Sigmoid colon (tissue), 7 donors: ENCODE results near the gene FAM53C. TPM values are rescaled to one million over a fixed set of nuclear protein-coding genes. Genes with fewer than 3 reads are reported as not detected.

Experiments used
- DNase-seq: peaks from one replicate; pipeline ENCODE4 v3.0.0-alpha.2; 2019
- H3K27ac ChIP-seq, 4 donors: fragments of 200-600 bp; sonication (generic); one replicate each; pipeline ENCODE4 v1.5.1; 2016 to 2019; ENCODE audit warnings: mild to moderate bottlenecking in 1 of 4
- H3K27me3 ChIP-seq, 3 donors: fragments of 200-600 bp; sonication (generic); one replicate each; pipeline ENCODE4 v1.5.1; 2019; ENCODE audit warnings: mild to moderate bottlenecking in 1 of 3
- H3K36me3 ChIP-seq, 4 donors: fragments of 200-600 bp; sonication (generic); one replicate each; pipeline ENCODE4 v1.5.1; 2016 to 2019
- H3K4me1 ChIP-seq, 4 donors: fragments of 200-600 bp; sonication (generic); one replicate each; pipeline ENCODE4 v1.5.1; 2017 to 2019
- H3K4me3 ChIP-seq, 4 donors: fragments of 200-600 bp; sonication (generic); one replicate each; pipeline ENCODE4 v1.5.1; 2017 to 2019; ENCODE audit warnings: mild to moderate bottlenecking in 2 of 4, moderate library complexity in 1 of 4
- H3K9me3 ChIP-seq, 4 donors: fragments of 200-600 bp in 3 of 4; sonication (generic) in 3 of 4; one replicate each; pipeline versions ENCODE4 v1.5.1 to v1.6.1; 2013 to 2019
- EP300 ChIP-seq, 4 donors: sonication (generic); formaldehyde crosslinking; IDR thresholded peaks; one replicate each; pipeline ENCODE4 v1.6.1; 2017; ENCODE audit warnings: antibody characterized with exemption in 4 of 4
- POLR2A ChIP-seq, 2 donors: fragments of 450-650 bp; IDR thresholded peaks; one replicate each; pipeline ENCODE4 v1.6.1; 2016; ENCODE audit warnings: antibody characterized with exemption in 2 of 2, mild to moderate bottlenecking in 2 of 2, moderate library complexity in 2 of 2
- POLR2AphosphoS5 ChIP-seq, 4 donors: sonication (generic); formaldehyde crosslinking; IDR thresholded peaks; one replicate each; pipeline ENCODE4 v1.6.1; 2017; ENCODE audit warnings: antibody characterized with exemption in 4 of 4
- WGBS, 2 donors: extraction: QIAGEN DNeasy Blood & Tissue Kit; methylation state at CpG; one replicate each; pipeline ENCODE4 v1.1.7; 2013; 5-methylcytosine and 5-hydroxymethylcytosine counted together
- intact Hi-C: fragments of 100-400 bp; cut with DNase I; formaldehyde crosslinking; loops from one replicate; pipeline ENCODE4 v1.15.1; 2023
- polyA plus RNA-seq, 3 donors: library from polyadenylated mRNA; stranded (reverse); fragments of 200-250 nt; gene quantifications; one replicate each; pipeline ENCODE4 v1.2.3, GENCODE V29; 2013
- total RNA-seq, 4 donors: library from RNA; depleted of rRNA; stranded (reverse); fragments of >200 nt; gene quantifications; one replicate each; pipeline ENCODE4 v1.1.0, GENCODE V29; 2016
- TF ChIP-seq, protein P1 (sequence below), 4 experiments: fragments of 450-650 bp in 3 of 4; fragments of 200-600 bp in 1 of 4; IDR thresholded peaks; one replicate each; pipeline ENCODE4 v1.5.1; 2016 to 2019; ENCODE audit warnings: antibody characterized with exemption in 4 of 4, mild to moderate bottlenecking in 3 of 4, moderate library complexity in 2 of 4
- donor health status: healthy with polysubstance abuse.
- donor health status: Bipolar disorder and iron deficiency.
- donor health status: healthy.

The FAM53C gene
- total and polyA plus RNA-seq, 7 donors = 6.0 to 28.5 (median 26.8) TPM

DNA sequence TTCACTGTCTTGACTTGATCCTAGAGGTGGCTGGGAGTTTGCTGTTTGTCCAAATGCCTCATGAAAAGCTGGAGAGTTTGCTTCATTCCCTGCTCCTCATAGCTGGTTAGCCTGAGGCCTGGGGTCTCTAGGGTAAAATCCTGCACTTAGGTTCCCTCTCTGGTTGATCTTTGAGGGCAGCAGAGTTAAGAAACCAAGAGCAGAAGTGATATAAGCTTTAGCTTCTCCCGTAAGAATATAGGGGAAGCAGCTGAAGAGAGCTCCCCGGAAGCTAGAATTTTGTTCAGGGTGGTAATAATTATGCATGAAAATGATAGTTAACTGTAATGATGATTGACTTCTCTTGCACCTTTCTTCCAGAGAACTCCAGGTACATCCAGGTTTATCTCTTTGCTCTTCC, 1.4 kb downstream of the FAM53C start:
- Histone ChIP-seq H3K9me3 (no peaks in the 10 kb centered on the region), H3K27ac (peak overlapping the region; percentile 93 to 96 (median 95)), H3K4me3 (peak overlapping the region; percentile 78 to 96 (median 88)), H3K36me3 (peaks cover 0 to 34% (median 17%) of the 10 kb centered on the region in 4 donors), H3K4me1 (peaks cover 0 to 33% (median 26%) of the 10 kb centered on the region in 4 donors), H3K27me3 (no peaks in the 10 kb centered on the region)
- TF ChIP-seq POLR2A (IDR thresholded peaks at IDR 0.05) = no peak
- TF ChIP-seq POLR2AphosphoS5 (IDR thresholded peaks at IDR 0.05) = no peak
- TF ChIP-seq EP300 (IDR thresholded peaks at IDR 0.05) = no peak
- TF ChIP-seq, protein P1, sequence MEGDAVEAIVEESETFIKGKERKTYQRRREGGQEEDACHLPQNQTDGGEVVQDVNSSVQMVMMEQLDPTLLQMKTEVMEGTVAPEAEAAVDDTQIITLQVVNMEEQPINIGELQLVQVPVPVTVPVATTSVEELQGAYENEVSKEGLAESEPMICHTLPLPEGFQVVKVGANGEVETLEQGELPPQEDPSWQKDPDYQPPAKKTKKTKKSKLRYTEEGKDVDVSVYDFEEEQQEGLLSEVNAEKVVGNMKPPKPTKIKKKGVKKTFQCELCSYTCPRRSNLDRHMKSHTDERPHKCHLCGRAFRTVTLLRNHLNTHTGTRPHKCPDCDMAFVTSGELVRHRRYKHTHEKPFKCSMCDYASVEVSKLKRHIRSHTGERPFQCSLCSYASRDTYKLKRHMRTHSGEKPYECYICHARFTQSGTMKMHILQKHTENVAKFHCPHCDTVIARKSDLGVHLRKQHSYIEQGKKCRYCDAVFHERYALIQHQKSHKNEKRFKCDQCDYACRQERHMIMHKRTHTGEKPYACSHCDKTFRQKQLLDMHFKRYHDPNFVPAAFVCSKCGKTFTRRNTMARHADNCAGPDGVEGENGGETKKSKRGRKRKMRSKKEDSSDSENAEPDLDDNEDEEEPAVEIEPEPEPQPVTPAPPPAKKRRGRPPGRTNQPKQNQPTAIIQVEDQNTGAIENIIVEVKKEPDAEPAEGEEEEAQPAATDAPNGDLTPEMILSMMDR (IDR thresholded peaks at IDR 0.05) = no peak
- intact Hi-C loops = loop anchor here (5.0 to 10.0 kb wide), 3 partner anchors 127 to 415 kb away; partner anchors contain the start of genes CDC23, CTNNA1 and FAM13B
- 45 to 83% methylated on average over 2 of the region's 2 CpGs for WGBS, 2 donors
- DNase-seq = no peak

DNA sequence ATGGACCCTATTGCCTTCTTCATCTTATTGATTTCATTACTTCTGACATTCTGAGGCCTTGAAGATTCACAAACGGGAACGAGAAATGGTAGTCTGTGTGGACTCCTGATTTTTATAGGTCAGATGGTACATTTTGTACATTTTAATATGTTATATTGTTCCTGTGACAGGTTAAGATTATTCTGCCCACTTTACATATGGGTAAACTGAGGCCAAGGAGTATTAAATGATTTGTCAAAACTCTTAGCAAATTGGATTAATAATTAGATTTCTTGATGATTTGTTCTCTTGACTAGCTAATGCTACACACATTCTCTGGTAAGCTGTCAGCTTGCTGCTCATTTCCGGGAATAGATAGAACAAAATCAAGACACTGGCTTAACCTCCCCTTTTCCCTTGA, 1.9 kb downstream of the FAM53C start:
- no peak for TF ChIP-seq EP300 (IDR thresholded peaks at IDR 0.05)
- TF ChIP-seq POLR2AphosphoS5 (IDR thresholded peaks at IDR 0.05) = no peak
- TF ChIP-seq, protein P1 (IDR thresholded peaks at IDR 0.05) = no peak
- no peak for TF ChIP-seq POLR2A (IDR thresholded peaks at IDR 0.05)
- no peak for DNase-seq

DNA sequence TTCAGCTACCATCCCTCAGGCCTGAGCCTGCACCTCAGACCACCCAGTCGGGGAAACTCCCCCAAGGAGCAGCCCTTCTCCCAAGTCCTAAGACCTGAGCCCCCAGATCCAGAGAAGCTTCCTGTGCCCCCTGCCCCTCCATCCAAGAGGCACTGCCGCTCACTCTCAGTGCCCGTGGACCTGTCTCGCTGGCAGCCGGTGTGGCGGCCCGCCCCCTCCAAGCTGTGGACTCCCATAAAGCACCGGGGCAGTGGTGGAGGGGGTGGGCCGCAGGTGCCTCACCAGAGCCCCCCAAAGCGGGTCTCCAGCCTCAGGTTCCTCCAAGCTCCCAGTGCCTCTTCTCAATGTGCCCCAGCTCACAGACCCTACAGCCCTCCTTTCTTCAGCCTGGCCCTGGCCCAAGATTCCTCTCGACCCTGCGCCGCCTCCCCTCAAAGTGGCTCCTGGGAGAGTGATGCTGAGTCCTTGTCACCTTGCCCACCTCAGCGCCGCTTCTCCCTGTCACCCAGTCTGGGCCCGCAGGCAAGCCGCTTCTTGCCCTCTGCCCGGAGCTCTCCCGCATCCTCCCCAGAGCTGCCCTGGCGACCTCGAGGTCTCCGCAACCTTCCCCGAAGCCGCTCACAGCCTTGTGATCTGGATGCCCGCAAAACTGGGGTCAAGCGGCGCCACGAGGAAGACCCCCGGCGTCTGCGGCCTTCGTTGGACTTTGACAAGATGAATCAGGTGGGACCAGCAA, 7.0 kb downstream of the FAM53C start:
- H3K27me3 ChIP-seq = no peaks in the 10 kb centered on the region
- TF ChIP-seq EP300 (IDR thresholded peaks at IDR 0.05) (no peak), POLR2AphosphoS5 (IDR thresholded peaks at IDR 0.05) (no peak), POLR2A (IDR thresholded peaks at IDR 0.05) (no peak)
- TF ChIP-seq, protein P1 (IDR thresholded peaks at IDR 0.05) = no peak
- no peak overlapping the region for H3K4me3 ChIP-seq
- WGBS, 2 donors = 97 to 98% methylated on average over 32 of the region's 32 CpGs
- peaks cover 0 to 16% (median 13%) of the 10 kb centered on the region in 4 donors for H3K4me1 ChIP-seq
- no peak overlapping the region for H3K27ac ChIP-seq
- H3K36me3 ChIP-seq = peaks cover 28 to 83% (median 47%) of the 10 kb centered on the region in 4 donors
- intact Hi-C loops = no loop called here
- no peaks in the 10 kb centered on the region for H3K9me3 ChIP-seq
- DNase-seq = no peak

More for the DNA sequence above, 1.9 kb downstream of the FAM53C start:
- H3K27me3 ChIP-seq = no peaks in the 10 kb centered on the region
- intact Hi-C loops = no loop called here
- no peaks in the 10 kb centered on the region for H3K9me3 ChIP-seq
- H3K4me3 ChIP-seq = no peak overlapping the region
- peaks cover 0 to 33% (median 26%) of the 10 kb centered on the region in 4 donors for H3K4me1 ChIP-seq
- WGBS, 2 donors = 95 to 96% methylated on average over 3 of the region's 3 CpGs
- peaks cover 4 to 40% (median 21%) of the 10 kb centered on the region in 4 donors for H3K36me3 ChIP-seq
- H3K27ac ChIP-seq = peak overlapping the region in 3 of 4 donors; percentile 93 to 96 (median 96)

DNA sequence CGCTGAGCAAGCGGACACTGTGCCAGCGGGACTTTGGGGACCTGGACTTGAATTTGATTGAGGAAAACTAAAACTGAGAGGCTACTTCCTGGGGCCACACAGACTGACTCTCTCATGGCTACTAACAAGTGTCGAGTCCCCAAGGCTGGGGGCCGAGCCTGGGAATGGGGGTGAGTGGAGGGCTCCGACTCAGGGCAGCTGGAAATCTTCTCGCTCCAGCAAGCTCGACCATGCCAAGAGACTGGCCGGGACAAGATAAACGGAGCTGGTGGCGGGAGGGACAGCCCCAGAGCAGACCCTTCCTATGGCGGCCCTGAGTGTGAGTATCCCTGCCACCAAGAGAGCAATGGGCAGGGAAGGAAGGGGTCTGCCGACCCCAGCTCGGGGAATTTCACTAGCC, 8.8 kb downstream of the FAM53C start:
- 96% methylated on average over 14 of the region's 14 CpGs for WGBS, 2 donors
- Histone ChIP-seq H3K36me3 (peaks cover 28 to 74% (median 43%) of the 10 kb centered on the region in 4 donors), H3K4me3 (no peak overlapping the region), H3K27ac (no peak overlapping the region), H3K27me3 (no peaks in the 10 kb centered on the region), H3K9me3 (no peaks in the 10 kb centered on the region), H3K4me1 (no peaks in the 10 kb centered on the region)
- TF ChIP-seq POLR2A (IDR thresholded peaks at IDR 0.05) (no peak), EP300 (IDR thresholded peaks at IDR 0.05) (no peak), POLR2AphosphoS5 (IDR thresholded peaks at IDR 0.05) (no peak)
- TF ChIP-seq, protein P1 (IDR thresholded peaks at IDR 0.05) = no peak
- no peak for DNase-seq
- intact Hi-C loops = no loop called here
